HG03342 (cell line): Measurements from ENCODE around the gene C9orf50.

Source experiments
- ATAC-seq: cut with Tn5 transposase; IDR thresholded peaks from one replicate; pipeline ENCODE4 v1.9.1; 2021; ENCODE audit warnings: mild to moderate bottlenecking, moderate library complexity; ENCODE audit not compliant: unreplicated experiment

C9orf50 gene

DNA sequence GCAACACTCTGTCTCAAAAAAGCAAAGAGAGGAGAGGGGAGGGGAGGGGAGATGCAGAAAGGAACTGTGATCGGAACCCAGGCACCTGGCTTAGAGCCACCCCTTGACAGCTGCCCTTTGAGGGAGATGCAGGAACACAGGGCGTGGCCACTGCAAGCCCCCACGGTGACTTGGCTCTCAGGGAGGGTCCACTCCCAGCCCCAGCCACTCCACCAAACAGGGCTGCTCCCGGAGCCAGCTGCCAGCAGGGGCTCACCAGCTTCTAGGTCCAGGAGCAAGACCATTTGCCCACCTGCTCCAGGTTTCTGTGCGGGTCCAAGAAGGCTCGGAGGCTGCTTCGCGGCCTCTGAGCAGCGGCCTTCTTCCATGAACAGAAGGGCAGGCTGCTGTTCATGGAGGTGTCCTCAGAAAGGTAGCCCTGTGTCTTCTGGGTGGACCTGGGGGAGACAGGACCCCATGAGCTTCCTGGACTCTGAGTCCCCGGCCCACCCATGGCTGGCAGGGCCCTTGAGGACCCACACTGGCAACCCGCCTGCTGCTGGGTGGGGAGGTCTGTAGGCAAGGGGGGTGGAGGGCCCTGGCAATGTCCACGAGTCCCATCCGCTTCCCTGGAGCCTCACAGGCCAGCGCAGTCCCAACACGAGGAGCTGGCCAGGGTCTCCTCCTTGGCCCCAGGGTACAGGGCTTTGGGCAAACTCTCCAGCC is 7.9 kb downstream of the C9orf50 start:
- ATAC-seq, result no peak

- ATAC-seq, result no peak
Measured at GRCh38 chr9:129612123-129612522, 8.8 kb downstream of the C9orf50 start.

DNA sequence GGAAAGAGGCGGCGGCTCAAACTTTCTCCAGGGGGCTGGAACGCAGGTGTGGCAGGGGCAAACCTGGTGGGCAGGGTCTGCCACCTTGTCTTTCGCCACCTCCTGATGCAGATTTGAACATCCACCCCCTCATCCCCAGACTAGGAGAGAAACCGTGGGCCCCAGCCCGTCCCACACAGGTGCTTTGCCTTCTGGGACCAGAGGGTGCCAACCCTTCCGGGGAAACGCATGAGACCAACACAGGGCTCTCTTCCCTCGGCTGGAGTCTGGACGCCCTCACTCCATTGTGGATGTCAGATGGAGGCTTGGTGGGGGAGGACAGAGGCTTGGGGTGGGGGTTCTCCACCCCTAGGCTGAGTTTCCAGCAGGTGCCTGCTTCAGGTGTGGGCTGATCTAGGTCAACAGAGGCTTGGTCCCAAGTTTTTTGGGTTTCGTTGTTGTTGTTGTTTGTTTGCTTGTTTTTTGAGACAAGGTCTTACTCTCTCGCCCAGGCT is 9.5 kb downstream of the C9orf50 start:
- ATAC-seq, result no peak

- ATAC-seq, result no peak
Measured at GRCh38 chr9:129610473-129611306, 10.2 kb downstream of the C9orf50 start.

GRCh38 chr9:129610213-129610472 is 10.8 kb downstream of the C9orf50 start:
- ATAC-seq, result no peak

GRCh38 chr9:129609486-129610212 is 11.3 kb downstream of the C9orf50 start:
- ATAC-seq, result no peak

GRCh38 chr9:129608561-129609481 is 12.1 kb downstream of the C9orf50 start:
- no peak for ATAC-seq

- ATAC-seq, result no peak
Measured at GRCh38 chr9:129607027-129607387, 13.9 kb downstream of the C9orf50 start.

DNA sequence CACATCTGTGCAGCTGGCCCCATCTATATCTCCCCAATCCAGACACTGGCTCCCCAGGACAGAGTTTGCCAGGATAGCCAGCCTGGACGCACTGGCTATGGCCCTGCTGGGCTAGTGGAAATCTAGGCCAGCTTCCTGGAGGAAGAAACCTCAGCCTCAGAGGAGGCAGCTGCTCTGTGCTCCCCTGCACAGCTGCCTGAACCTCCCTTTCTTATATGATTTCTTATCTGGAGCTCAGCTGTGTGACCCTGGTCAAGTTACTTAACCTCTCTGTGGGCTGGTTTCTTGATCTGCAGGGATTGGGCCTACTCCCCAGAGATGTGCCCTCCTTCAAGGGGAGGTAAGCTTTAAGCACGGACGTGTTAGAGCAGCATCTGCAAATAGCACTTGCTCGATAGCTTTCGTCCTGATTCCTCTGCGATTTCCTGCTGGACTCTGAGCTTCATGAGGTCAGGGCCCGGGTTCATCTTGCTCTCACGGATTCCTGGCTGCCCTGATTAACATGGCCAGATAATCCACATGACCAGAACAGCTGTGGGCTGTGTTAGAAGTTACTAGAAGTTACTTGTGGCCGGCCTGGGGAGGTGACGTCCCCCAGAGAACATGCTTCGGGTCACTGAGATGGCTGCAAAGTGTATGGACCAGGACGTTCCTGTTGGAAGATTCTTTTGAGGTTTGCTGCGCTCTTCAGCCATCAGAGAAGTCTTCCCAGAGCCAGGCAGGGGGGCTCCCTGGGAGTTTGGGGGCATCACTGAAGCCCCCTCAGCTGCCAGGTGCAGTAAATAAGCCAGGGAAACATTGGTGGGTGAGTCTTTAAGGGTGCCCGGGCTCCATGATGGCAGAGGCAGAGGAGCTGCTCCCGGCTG is 14.5 kb downstream of the C9orf50 start:
- ATAC-seq, result no peak

GRCh38 chr9:129604766-129605163 is 16.1 kb downstream of the C9orf50 start:
- no peak for ATAC-seq

- ATAC-seq, result no peak
Measured at GRCh38 chr9:129604056-129604765, 16.7 kb downstream of the C9orf50 start.

DNA sequence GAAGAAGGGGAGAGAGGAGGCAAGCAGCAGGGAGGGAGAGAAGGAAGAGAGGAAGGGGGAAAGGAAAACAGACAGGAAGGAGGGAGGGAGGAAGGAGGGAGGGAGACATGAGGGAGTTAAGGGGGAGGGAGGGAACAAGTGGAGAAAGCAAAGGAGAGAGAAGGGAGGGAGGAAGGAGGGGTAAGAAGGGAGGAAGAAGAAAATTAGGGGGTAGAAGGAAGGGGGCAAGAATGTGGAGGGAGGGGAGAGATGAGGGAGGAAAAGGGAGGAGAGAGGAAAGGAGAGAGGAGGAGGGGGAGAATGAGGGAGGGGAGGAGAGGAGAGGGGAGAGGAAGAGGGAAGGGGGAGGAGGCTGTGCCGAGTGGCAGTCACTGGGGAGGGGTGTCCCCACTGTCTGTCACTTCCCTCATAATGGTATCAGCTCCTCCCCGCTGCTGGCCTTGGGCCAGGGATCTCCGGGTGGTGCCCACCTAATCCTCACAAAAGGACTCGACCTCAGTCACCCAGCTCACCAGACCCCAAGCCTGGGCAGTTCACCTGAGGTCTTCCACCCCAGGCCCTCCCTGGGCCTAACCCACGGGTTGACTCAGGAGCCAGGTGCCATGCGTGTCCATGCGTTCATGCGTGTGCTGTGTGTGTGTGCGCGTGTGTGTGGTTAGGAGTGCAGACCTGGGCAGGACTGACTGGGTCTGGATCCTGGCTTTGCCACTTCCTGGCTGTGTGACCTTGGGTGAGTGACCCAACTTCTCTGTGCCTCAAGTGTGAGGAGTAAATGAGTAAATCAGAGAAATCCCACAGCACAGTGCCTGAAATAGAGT is 18.1 kb downstream of the C9orf50 start:
- no peak for ATAC-seq

DNA sequence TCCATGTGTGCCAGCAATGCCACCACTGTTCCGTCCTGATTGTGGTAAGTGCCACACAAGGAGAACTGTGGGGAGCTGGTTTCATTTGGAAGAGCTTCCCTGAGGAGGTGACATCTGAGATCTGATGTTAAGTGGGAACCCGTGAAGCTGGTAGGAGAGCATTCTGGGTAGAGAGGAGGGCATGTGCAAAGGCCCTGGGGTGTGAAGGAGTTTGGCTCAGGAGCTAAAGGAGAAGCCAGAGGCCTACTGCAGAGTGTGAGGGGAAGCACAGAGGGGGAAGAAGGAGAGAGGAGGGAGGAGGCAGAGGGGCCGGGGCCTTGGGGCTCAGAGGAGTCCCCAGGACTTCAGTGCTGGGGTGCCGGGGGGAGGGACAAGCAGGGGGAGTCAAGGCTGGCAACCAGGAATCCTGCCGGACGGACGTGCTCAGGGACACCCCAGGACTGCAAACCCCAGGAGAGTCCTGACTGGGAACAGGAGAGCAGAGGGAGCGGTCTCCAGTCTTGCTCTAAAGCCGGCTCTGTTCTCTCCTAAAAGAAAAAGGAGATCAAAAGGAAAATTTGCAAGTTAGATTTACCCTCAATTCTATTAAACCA is 19.7 kb downstream of the C9orf50 start:
- no peak for ATAC-seq

- no peak for ATAC-seq
Measured at GRCh38 chr9:129598089-129598596, 22.8 kb downstream of the C9orf50 start.

DNA sequence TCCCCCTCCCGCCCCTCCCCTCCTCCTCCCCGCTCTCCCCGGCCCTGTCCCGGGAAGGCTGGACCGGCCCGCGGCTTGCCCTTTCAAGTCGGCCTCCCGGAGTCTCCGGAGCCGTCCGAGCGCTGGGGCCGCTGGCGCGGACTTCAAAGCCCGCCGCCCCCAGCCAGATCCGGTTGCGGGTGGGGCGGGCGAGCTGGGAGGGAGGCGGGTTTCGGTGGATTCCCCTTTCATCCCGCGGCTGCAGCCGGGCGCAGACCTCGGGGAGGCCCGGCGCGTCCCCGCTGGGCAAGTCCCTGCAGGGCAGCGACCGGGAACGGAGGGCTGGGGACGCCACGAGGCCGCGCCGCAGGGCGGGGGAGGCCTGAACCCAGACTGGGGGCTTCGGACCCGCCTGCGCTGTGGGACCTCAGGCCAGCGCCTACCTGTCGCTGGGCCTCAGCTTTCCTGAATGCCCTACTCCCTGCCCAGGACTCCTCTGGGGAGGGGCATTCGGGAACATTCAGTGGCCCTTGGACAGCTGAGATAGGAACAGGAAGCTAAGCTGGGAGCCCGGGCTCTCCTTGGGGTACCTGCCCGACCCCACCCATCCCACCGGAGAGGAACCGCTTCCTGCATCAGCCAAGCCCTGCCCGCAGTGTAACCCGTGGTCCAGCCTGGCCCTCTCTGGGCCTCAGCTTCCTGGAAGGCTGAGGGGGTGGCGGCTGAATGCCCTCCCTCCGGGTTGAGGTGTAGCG is 23.4 kb downstream of the C9orf50 start:
- no peak for ATAC-seq

DNA sequence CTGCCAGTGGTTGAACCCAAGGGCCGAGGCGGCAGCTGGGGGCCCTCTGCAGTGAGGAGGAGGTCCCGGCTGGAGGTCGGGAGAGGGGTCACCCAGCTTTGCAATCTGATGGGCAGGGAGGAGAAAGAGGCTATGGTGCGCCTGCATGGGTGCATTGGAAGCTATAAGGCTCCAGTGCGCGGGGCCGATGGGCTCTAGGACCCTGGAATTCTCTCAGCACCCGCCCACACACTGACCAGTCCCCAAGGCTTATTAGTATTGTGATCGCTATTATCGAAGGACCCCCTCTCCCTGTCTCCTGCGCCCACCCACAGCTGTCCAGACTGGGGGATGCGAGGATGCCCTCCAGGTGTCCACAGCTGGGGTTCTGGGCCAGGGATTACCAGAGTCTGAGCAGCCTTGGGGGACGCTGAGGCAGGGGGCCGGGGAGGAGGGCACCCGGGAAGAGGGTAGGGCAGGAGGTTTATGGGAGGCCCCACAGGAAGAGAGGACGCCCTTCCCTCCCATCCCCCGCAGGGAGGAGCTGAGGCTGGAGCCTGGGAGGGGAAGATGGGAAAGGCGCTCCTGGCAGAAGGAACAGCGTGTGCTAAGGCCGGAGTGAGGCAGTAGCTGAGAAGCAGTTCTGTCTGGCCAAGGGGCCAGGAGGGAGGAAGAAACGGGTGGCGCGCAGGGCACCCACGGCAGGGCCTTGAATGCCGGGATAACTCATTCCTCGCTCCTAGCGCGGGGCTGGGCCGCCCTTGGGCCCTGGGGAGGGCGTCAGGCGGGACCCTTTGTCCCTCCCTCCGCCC is 24.2 kb downstream of the C9orf50 start:
- ATAC-seq, result no peak
